NCI-H2196 (cell line): ENCODE results near the gene DENND1A.
"Not testable (repeated sequence)": the region's sequence is repeated elsewhere in the genome, so short reads cannot be mapped to it uniquely, and the experiment has no call there.

Experiments
- DNase-seq: peaks from one replicate; lab custom pipeline; 2025; ENCODE audit not compliant: unreplicated experiment; lab: John Stamatoyannopoulos, UW

The DENND1A gene

GRCh38 chr9:123402981-123403509 lies 526.9 kb downstream of the DENND1A start:
- DNase-seq, result no peak

DNA sequence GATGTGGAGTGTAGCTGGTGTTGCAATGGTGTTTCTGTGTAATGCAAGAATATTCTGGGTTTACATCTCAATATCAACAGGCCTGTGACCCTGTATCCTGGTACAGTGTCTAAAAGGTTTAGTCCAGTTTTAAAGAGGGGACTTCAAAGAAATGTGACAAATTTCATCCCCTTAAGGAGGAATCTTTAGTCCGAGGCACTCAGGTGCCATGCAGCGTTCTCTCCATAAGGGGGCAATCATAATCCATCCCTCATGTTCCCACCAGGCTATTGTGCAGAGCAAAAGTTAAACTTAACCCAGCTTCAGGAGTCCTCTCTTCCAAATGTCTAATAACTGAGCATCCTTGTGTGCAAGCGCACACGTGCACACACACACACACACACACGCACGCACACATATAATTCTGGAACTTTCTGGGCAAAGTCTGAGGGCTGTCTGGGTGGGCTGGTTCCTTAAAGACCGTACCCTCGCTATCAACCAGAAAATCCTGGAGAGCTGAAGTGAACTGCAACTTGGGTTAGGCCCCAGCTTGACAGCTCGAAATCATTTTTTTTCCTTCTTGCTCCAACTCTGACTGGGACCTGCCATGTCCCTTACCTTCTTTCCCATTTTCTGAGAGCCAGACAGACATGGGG lies 527.9 kb downstream of the DENND1A start:
- DNase-seq, result peak; percentile 44

- no peak for DNase-seq
Measured at GRCh38 chr9:123400926-123401503, 528.9 kb downstream of the DENND1A start.

GRCh38 chr9:123399803-123400378 lies 530.0 kb downstream of the DENND1A start:
- DNase-seq, result no peak

- not testable (repeated sequence) for DNase-seq
Measured at GRCh38 chr9:123398938-123399337, 531.0 kb downstream of the DENND1A start.

- DNase-seq, result no peak
Measured at GRCh38 chr9:123397975-123398374, 532.0 kb downstream of the DENND1A start.

GRCh38 chr9:123395689-123396511 lies 534.0 kb downstream of the DENND1A start:
- DNase-seq, result no peak

GRCh38 chr9:123395276-123395688 lies 534.6 kb downstream of the DENND1A start:
- peak; percentile 51 for DNase-seq

GRCh38 chr9:123394291-123395235 lies 535.4 kb downstream of the DENND1A start:
- no peak for DNase-seq

GRCh38 chr9:123392802-123393201 lies 537.1 kb downstream of the DENND1A start:
- DNase-seq, result no peak

GRCh38 chr9:123391946-123392345 lies 538.0 kb downstream of the DENND1A start:
- DNase-seq, result no peak

DNA sequence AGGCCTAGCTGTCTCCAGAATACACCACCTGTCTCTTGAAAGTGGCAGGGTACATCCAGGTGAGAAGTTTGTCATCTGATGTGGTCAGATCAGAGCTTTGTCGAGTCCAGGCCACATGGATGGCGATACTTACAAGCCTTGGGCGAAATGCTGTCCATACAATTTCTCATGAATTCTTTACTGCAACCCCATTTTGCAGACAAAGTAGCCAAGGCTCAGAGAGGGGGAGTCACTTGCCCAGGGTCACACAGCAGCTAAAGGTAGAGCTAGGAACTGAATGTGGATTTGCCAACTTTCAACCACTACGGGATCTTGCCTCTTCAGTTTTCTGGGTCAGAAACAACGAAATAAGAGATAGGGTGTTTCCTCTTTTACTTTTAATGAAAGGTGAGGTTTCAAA lies 538.7 kb downstream of the DENND1A start:
- DNase-seq, result no peak

DNA sequence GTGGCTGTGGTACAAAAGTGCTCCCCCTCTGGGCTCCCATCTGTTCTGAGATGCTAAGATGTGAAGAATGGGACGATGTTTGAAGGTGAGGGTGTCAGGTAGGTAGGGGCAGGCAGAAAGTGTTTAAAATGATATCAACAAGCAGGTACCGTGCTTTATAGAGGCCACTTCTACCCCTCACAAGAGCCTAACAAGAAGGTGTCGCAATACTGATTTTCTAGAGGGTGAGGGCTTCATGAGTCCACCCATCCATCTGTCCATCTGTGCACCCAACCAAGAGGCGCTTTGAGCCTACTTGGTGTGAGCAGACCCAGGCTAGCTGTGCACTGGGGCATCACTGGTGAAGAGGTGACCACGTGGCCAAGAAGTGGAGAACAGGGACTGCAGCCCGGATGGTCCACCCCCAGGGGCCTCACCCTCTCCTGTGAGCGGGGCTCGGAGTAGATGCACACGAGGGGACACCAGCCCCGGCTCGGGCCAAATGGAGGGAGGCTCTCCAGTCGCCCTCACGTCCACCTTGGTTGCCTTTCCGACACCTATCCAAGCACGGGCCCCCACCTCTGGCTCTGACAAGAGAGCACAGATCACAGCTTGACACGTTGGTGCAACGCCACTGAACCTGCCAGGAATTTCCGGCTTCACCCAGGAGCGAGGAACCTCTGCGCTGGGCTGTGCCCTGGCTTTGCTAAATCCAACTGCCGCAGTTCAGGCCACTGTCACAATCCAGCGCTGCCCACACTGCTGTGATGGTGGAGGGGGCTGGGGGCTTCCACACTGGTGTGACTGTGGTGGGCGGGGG lies 539.4 kb downstream of the DENND1A start:
- DNase-seq, result no peak

DNA sequence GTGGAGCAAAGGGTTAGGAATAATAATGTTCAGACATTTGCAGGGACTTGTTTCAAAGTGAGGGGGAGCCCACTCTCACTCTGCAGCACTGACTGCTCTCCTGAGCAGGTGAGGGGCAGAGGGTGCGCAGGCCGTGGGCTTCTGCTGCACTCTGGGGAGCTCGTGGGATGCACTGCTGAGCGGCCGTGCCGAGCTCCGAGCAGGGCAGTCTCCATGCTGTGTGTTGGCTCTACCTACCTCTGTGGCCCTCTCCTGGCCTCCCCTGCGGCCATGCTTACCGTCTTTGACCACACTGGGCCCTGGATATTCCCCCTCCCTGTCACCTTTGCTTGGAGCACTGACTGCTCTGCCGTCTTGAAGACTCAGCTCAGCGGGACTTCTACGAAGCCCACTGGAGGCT lies 540.2 kb downstream of the DENND1A start:
- DNase-seq, result no peak

DNA sequence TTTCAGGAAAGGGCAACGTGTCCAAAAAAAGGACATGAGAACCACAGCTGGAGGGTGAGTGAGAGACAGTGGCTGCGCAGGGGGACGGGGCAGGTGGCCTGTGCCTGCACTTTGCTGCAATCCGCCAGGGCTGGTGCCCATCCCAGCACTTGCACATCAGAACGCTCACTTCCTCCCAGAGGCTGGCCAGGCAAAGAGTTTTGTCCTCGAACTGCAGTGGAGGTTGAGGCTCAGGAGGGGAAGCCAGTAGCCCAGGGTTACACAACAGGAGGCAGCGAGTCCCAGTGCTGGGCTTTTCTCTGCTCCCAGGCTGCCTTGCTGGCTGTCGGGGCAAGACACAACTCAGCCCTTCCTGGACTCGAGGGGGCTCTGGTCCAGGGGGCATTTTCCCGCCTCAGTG lies 540.9 kb downstream of the DENND1A start:
- no peak for DNase-seq

DNA sequence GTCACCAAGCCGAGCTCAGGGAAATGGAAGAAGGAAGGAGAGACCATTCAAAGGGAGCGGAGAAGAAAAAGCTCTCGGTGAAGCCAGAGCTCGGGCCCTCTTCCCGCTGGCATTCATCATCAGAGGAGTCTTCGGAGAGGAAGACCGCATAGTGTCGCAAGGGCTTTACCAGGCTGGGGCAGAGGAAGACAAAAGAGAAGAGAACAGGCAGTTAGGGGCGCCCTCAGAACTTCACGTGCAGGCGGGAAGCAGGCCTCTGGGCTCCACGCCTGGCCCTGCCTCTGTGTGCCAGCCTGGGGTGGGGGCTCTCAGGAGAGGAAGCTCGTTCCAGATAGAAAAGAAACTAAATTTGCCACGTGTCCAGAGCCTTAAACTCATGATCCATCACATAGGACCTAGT lies 542.2 kb downstream of the DENND1A start:
- no peak for DNase-seq

- DNase-seq, result no peak
Measured at GRCh38 chr9:123383512-123384170, 546.3 kb downstream of the DENND1A start.

- DNase-seq, result no peak
Measured at GRCh38 chr9:123382653-123383511, 547.0 kb downstream of the DENND1A start.
